ENCODE data around the gene RIPOR3. TPM values are rescaled to one million over a fixed set of nuclear protein-coding genes. Genes with fewer than 3 reads are reported as not detected.

The RIPOR3 gene
- total RNA-seq, 3 donors from 2014 or later, result 0.21 to 0.71 (median 0.63) TPM

- H3K36me3 Mint-ChIP-seq (ENCODE audit: insufficient read depth), result no peaks in the 10 kb centered on the region
- no peak for DNase-seq
- H3K4me1 Mint-ChIP-seq (ENCODE audit: low read depth), result no peaks in the 10 kb centered on the region
- no peak for ATAC-seq
- peaks cover 4% of the 10 kb centered on the region for H3K27me3 Mint-ChIP-seq (ENCODE audit: low read depth)
- no peaks in the 10 kb centered on the region for H3K9me3 Mint-ChIP-seq
- H3K4me3 Mint-ChIP-seq, result no peak overlapping the region
Measured at GRCh38 chr20:50598074-50598473, 93.3 kb downstream of the RIPOR3 start.

- Mint-ChIP-seq H3K9me3 (no peaks in the 10 kb centered on the region), H3K4me3 (no peak overlapping the region), H3K36me3 (ENCODE audit: insufficient read depth) (no peaks in the 10 kb centered on the region), H3K27me3 (ENCODE audit: low read depth) (no peaks in the 10 kb centered on the region), H3K4me1 (ENCODE audit: low read depth) (no peaks in the 10 kb centered on the region)
- DNase-seq (no peak), ATAC-seq (no peak)
Measured at GRCh38 chr20:50597406-50597969, 93.9 kb downstream of the RIPOR3 start.

GRCh38 chr20:50596694-50597021, 94.7 kb downstream of the RIPOR3 start:
- DNase-seq, result no peak
- H3K4me1 Mint-ChIP-seq (ENCODE audit: low read depth), result no peaks in the 10 kb centered on the region
- ATAC-seq, result no peak
- H3K4me3 Mint-ChIP-seq, result no peak overlapping the region
- no peaks in the 10 kb centered on the region for H3K36me3 Mint-ChIP-seq (ENCODE audit: insufficient read depth)
- no peaks in the 10 kb centered on the region for H3K27me3 Mint-ChIP-seq (ENCODE audit: low read depth)
- H3K9me3 Mint-ChIP-seq, result no peaks in the 10 kb centered on the region

- Mint-ChIP-seq H3K36me3 (ENCODE audit: insufficient read depth) (no peaks in the 10 kb centered on the region), H3K4me3 (no peak overlapping the region), H3K9me3 (no peaks in the 10 kb centered on the region), H3K27me3 (ENCODE audit: low read depth) (no peaks in the 10 kb centered on the region), H3K4me1 (ENCODE audit: low read depth) (no peaks in the 10 kb centered on the region)
- ATAC-seq (no peak), DNase-seq (no peak)
Measured at GRCh38 chr20:50595988-50596693, 95.2 kb downstream of the RIPOR3 start.

GRCh38 chr20:50595433-50595895, 95.9 kb downstream of the RIPOR3 start:
- ATAC-seq (peak in 1 of 2 donors; percentile 9), DNase-seq (no peak)
- Mint-ChIP-seq H3K4me1 (ENCODE audit: low read depth) (no peaks in the 10 kb centered on the region), H3K27me3 (ENCODE audit: low read depth) (no peaks in the 10 kb centered on the region), H3K9me3 (no peaks in the 10 kb centered on the region), H3K36me3 (ENCODE audit: insufficient read depth) (no peaks in the 10 kb centered on the region), H3K4me3 (no peak overlapping the region)

- Mint-ChIP-seq H3K27me3 (ENCODE audit: low read depth) (no peaks in the 10 kb centered on the region), H3K4me1 (ENCODE audit: low read depth) (no peaks in the 10 kb centered on the region), H3K4me3 (no peak overlapping the region), H3K9me3 (no peaks in the 10 kb centered on the region), H3K36me3 (ENCODE audit: insufficient read depth) (no peaks in the 10 kb centered on the region)
- DNase-seq, result no peak
- peak; percentile 20 to 32 for ATAC-seq
Measured at GRCh38 chr20:50594591-50595432, 96.5 kb downstream of the RIPOR3 start.

GRCh38 chr20:50594231-50594590, 97.1 kb downstream of the RIPOR3 start:
- DNase-seq, result no peak
- peak in 1 of 2 donors; percentile 16 for ATAC-seq
- Mint-ChIP-seq H3K4me3 (no peak overlapping the region), H3K36me3 (ENCODE audit: insufficient read depth) (no peaks in the 10 kb centered on the region), H3K9me3 (no peaks in the 10 kb centered on the region), H3K27me3 (ENCODE audit: low read depth) (no peaks in the 10 kb centered on the region), H3K4me1 (ENCODE audit: low read depth) (no peaks in the 10 kb centered on the region)

GRCh38 chr20:50593005-50593335, 98.4 kb downstream of the RIPOR3 start:
- Mint-ChIP-seq H3K4me1 (ENCODE audit: low read depth) (no peaks in the 10 kb centered on the region), H3K9me3 (no peaks in the 10 kb centered on the region), H3K36me3 (ENCODE audit: insufficient read depth) (peaks cover 2% of the 10 kb centered on the region), H3K27me3 (ENCODE audit: low read depth) (no peaks in the 10 kb centered on the region), H3K4me3 (no peak overlapping the region)
- ATAC-seq (no peak), DNase-seq (no peak)

- Mint-ChIP-seq H3K4me1 (ENCODE audit: low read depth) (no peaks in the 10 kb centered on the region), H3K9me3 (no peaks in the 10 kb centered on the region), H3K27me3 (ENCODE audit: low read depth) (no peaks in the 10 kb centered on the region), H3K36me3 (ENCODE audit: insufficient read depth) (peaks cover 2% of the 10 kb centered on the region), H3K4me3 (no peak overlapping the region)
- no peak for ATAC-seq
- DNase-seq, result no peak
Measured at GRCh38 chr20:50592282-50593004, 98.9 kb downstream of the RIPOR3 start.

- Mint-ChIP-seq H3K4me3 (no peak overlapping the region), H3K36me3 (ENCODE audit: insufficient read depth) (peaks cover 2% of the 10 kb centered on the region), H3K9me3 (no peaks in the 10 kb centered on the region), H3K4me1 (ENCODE audit: low read depth) (no peaks in the 10 kb centered on the region), H3K27me3 (ENCODE audit: low read depth) (no peaks in the 10 kb centered on the region)
- DNase-seq, result no peak
- no peak for ATAC-seq
Measured at GRCh38 chr20:50591233-50591852, 100.0 kb downstream of the RIPOR3 start.

- H3K4me3 Mint-ChIP-seq, result no peak overlapping the region
- DNase-seq (no peak), ATAC-seq (no peak)
- peaks cover 8% of the 10 kb centered on the region for H3K36me3 Mint-ChIP-seq (ENCODE audit: insufficient read depth)
- H3K4me1 Mint-ChIP-seq (ENCODE audit: low read depth), result no peaks in the 10 kb centered on the region
- no peaks in the 10 kb centered on the region for H3K27me3 Mint-ChIP-seq (ENCODE audit: low read depth)
- H3K9me3 Mint-ChIP-seq, result no peaks in the 10 kb centered on the region
Measured at GRCh38 chr20:50590348-50590664, 101.0 kb downstream of the RIPOR3 start.

- Mint-ChIP-seq H3K36me3 (ENCODE audit: insufficient read depth) (peaks cover 13% of the 10 kb centered on the region), H3K4me1 (ENCODE audit: low read depth) (no peaks in the 10 kb centered on the region), H3K4me3 (no peak overlapping the region), H3K9me3 (no peaks in the 10 kb centered on the region), H3K27me3 (ENCODE audit: low read depth) (no peaks in the 10 kb centered on the region)
- no peak for ATAC-seq
- no peak for DNase-seq
Measured at GRCh38 chr20:50589548-50590347, 101.6 kb downstream of the RIPOR3 start.

GRCh38 chr20:50588034-50588736, 103.2 kb downstream of the RIPOR3 start:
- Mint-ChIP-seq H3K27me3 (ENCODE audit: low read depth) (no peaks in the 10 kb centered on the region), H3K4me1 (ENCODE audit: low read depth) (no peaks in the 10 kb centered on the region), H3K36me3 (ENCODE audit: insufficient read depth) (peaks cover 19% of the 10 kb centered on the region), H3K4me3 (no peak overlapping the region), H3K9me3 (no peaks in the 10 kb centered on the region)
- ATAC-seq (peak; percentile 68 to 77), DNase-seq (peak; percentile 71)

Data from activated T-cell treated with anti-CD3 and anti-CD28 coated beads, Interleukin-2, amount 50 U/mL, for 4 hours (primary cell).